Measurements from ENCODE around the gene KLF1. TPM values are rescaled to one million over a fixed set of nuclear protein-coding genes. Genes with fewer than 3 reads are reported as not detected.

Gene KLF1
- total RNA-seq = under 1 TPM in 2 of 9 donors, not detected in 7; 0.23 to 0.83 TPM
- under 1 TPM in 1 of 3 donors, not detected in 2; 0.24 TPM for polyA plus RNA-seq
- long read RNA-seq, donor 1 = 0 reads
- long read RNA-seq, donor 2 = 0 reads
- long read RNA-seq, donor 3 = 0 reads
- long read RNA-seq, donor 4 = 0 reads
- long read RNA-seq, donor 5 = 0 reads
- long read RNA-seq, donor 6 = 0 reads
- long read RNA-seq, donor 7 = 0 reads
- long read RNA-seq, donor 8, partial matches to known transcripts = 0 of 2 reads
- long read RNA-seq, donor 8, other reads (novel, unspliced or antisense) = 0 of 2 reads
- long read RNA-seq, donor 9 = 0 reads
- long read RNA-seq, donor 10, partial matches to known transcripts = 0 of 1 reads
- long read RNA-seq, donor 10, other reads (novel, unspliced or antisense) = 0 of 1 reads

GRCh38 chr19:12886969-12887747 is at the start of gene KLF1:
TSS of gene KLF1 (minus strand) at chr19:12887201. CDS start at chr19:12887140, 61 bp downstream.
- TF ChIP-seq CTCF (IDR thresholded peaks at IDR 0.05) (no peak), POLR2A (IDR thresholded peaks at IDR 0.05) (no peak)
- intact Hi-C loops (cut with DNase I) = no loop called here
- H3K9me3 ChIP-seq (replicated peaks in 1 of 3) = no peaks in the 10 kb centered on the region
- H3K4me3 ChIP-seq = no peak within 1 kb of the TSS
- peaks cover 20% of the 10 kb centered on the region for H3K27me3 ChIP-seq
- H3K4me1 ChIP-seq (replicated peaks in 1 of 2) = peaks cover 7 to 22% of the 10 kb centered on the region in 2 donors
- WGBS, 4 donors = 52 to 68% (median 58%) methylated on average over 9 to 17 of the region's 17 CpGs
- no peaks in the 10 kb centered on the region for H3K36me3 ChIP-seq (replicated peaks in 1 of 2)
- no peak for DNase-seq
- no peak within 1 kb of the TSS for H3K27ac ChIP-seq

GRCh38 chr19:12936582-12936981 is 49.6 kb upstream of the KLF1 start:
- no peaks in the 10 kb centered on the region for H3K27me3 ChIP-seq
- no peak overlapping the region for H3K27ac ChIP-seq
- DNase-seq = no peak
- H3K4me1 ChIP-seq (replicated peaks in 1 of 2) = peaks cover 14 to 39% of the 10 kb centered on the region in 2 donors
- no peaks in the 10 kb centered on the region for H3K9me3 ChIP-seq (replicated peaks in 1 of 3)
- intact Hi-C loops (cut with DNase I) = no loop called here
- TF ChIP-seq POLR2A (IDR thresholded peaks at IDR 0.05) = no peak
- TF ChIP-seq CTCF (IDR thresholded peaks at IDR 0.05) = no peak
- no peak overlapping the region for H3K4me3 ChIP-seq
- 74 to 77% (median 75%) methylated on average over 7 of the region's 7 CpGs for WGBS, 4 donors
- H3K36me3 ChIP-seq (replicated peaks in 1 of 2) = peaks cover 0 to 22% of the 10 kb centered on the region in 2 donors

- TF ChIP-seq CTCF (IDR thresholded peaks at IDR 0.05) = no peak
- TF ChIP-seq POLR2A (IDR thresholded peaks at IDR 0.05) = no peak
- Histone ChIP-seq H3K4me1 (replicated peaks in 1 of 2) (peaks cover 14 to 24% of the 10 kb centered on the region in 2 donors), H3K27ac (no peak overlapping the region), H3K27me3 (no peaks in the 10 kb centered on the region), H3K9me3 (replicated peaks in 1 of 3) (no peaks in the 10 kb centered on the region), H3K4me3 (no peak overlapping the region), H3K36me3 (replicated peaks in 1 of 2) (peaks cover 0 to 11% of the 10 kb centered on the region in 2 donors)
- intact Hi-C loops (cut with DNase I) = no loop called here
- WGBS, 4 donors = 80 to 89% (median 85%) methylated on average over 10 of the region's 10 CpGs
- DNase-seq = no peak
Measured at GRCh38 chr19:12935071-12935470, 48.1 kb upstream of the KLF1 start.
